ENCODE measurements around the gene C1orf141.
A peak's percentile ranks its signal among the peaks of the same experiment; 100 is the strongest.
"Not testable (repeated sequence)": the region's sequence is repeated elsewhere in the genome, so short reads cannot be mapped to it uniquely, and the experiment has no call there.

Gene C1orf141

DNA sequence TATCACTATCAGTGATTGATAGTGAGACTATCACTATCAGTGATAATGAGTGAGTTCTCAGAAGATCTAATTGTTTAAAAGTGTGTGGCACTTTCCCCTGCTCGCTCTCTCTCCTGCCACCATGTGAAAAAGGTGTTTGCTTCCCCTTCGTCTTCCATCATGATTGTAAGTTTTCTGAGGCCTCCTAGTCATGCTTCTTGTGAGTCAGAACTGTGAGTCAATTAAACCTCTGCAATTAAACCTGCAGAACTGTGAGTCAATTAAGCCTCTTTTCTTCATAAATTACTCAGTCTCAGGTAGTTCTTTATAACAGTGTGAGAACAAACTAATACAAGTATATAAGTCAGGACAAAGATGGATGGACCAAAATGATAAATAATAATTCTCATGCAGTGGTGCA is 24.5 kb upstream of the C1orf141 start:
- H3K4me3 ChIP-seq (ENCODE audit: low read length): no peak overlapping the region
- TF ChIP-seq, protein P1, sequence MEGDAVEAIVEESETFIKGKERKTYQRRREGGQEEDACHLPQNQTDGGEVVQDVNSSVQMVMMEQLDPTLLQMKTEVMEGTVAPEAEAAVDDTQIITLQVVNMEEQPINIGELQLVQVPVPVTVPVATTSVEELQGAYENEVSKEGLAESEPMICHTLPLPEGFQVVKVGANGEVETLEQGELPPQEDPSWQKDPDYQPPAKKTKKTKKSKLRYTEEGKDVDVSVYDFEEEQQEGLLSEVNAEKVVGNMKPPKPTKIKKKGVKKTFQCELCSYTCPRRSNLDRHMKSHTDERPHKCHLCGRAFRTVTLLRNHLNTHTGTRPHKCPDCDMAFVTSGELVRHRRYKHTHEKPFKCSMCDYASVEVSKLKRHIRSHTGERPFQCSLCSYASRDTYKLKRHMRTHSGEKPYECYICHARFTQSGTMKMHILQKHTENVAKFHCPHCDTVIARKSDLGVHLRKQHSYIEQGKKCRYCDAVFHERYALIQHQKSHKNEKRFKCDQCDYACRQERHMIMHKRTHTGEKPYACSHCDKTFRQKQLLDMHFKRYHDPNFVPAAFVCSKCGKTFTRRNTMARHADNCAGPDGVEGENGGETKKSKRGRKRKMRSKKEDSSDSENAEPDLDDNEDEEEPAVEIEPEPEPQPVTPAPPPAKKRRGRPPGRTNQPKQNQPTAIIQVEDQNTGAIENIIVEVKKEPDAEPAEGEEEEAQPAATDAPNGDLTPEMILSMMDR (IDR thresholded peaks at IDR 0.05; ENCODE audit: insufficient read depth, low read depth, low read length, missing control alignments): no peak
- peak; percentile 91 for DNase-seq (ENCODE audit: low read depth)

DNA sequence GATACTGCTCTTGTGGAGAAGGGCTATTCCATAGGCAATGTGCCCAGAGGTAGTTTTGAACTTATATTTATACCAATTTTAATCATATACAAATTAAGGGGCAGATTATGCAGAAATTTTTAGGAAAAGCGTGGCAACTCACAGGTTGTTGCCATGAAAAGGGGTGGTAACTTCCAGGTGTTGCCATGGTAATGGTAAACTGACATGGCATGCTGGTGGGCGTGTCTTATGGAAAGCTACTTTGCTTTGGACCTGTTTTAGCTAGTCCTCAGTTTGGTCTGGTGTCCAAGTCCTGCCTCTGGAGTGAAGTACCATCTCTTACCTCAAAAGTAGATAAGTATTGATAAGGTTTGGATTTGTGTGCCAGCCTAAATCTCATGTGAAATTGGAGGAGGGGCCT is 23.6 kb upstream of the C1orf141 start:
- no peak overlapping the region for H3K4me3 ChIP-seq (ENCODE audit: low read length)
- DNase-seq (ENCODE audit: low read depth): no peak
- TF ChIP-seq, protein P1 (IDR thresholded peaks at IDR 0.05; ENCODE audit: insufficient read depth, low read depth, low read length, missing control alignments): no peak

DNA sequence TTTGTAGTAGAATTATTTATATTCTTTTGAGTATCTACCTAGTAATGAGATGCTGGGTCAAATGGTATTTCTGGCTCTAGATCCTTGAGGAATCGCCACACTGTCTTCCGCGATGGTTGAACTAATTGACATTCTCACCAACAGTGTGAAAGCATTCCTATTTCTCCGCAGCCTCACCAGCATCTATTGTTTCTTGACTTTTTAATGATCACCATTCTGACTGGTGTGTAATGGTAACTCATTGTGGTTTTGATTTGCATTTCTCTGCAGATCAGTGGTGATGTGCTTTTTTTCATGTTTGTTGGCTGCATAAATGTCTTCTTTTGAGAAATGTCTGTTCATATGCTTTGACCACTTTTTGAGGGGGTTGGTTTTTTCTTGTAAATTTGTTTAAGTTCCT is 16.2 kb upstream of the C1orf141 start:
- DNase-seq (ENCODE audit: low read depth): no peak
- H3K4me3 ChIP-seq (ENCODE audit: low read length): no peak overlapping the region
- TF ChIP-seq, protein P1 (IDR thresholded peaks at IDR 0.05; ENCODE audit: insufficient read depth, low read depth, low read length, missing control alignments): no peak

DNA sequence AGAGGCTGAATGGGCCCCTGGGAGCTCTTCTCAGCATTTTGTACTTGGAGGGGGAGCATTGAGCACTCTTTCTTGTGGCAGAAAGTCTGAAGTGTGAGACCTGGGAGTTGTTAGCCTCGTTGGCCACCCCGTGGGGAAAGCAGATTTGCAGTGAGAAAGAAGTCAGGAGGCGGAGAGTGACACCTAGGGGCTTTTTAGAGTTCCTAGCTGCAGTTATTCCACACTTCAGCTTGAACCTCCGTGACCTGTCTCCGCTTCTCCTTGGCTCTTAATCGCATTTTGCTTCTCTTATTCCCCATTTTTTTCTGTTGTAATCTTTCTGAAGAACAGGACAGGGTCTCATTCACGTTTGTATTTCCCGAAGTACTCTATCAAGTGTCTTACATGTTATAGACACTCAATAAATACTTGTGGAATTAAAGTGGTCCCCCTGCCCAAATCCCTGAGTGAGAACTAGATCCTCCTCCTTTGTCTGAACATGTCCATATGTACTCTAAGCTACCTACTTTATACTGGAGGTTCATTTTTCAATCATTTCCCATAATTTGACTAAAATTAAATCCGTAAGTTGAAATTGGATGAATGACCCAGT is 14.5 kb upstream of the C1orf141 start:
- DNase-seq (ENCODE audit: low read depth): peak; percentile 87
- no peak overlapping the region for H3K4me3 ChIP-seq (ENCODE audit: low read length)
- TF ChIP-seq, protein P1 (IDR thresholded peaks at IDR 0.05; ENCODE audit: insufficient read depth, low read depth, low read length, missing control alignments): peak; percentile 91

DNA sequence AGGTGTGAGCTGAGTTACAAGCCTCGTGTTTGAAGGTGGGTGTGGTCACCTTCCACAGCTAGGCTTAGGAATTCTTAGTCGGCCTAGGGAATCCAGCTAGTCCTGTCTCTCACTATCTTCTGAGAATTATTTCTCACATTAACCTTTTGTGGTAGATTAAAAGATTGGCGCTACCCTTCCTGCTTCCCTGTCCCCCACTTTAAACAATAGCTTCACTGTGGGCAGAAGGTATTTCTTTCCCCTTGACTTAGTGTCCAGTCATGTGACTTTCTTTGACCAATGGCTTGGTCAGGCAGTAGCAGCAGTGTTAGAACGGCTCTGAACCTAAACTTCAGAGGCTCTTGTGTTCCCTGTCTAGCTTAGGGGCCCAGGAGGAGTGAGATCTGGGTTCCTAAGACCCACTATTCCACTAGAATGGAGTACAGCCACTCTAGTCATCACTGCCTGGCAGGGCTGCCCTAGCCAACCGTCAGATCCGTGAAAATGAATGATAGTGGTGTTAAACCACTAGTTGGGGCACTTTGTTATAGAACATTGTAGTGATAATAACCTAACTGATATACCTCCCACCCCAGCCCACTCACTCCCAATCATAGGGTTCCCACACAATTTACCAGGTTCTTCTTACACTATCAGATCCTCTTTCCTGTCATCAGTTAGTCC is 13.9 kb upstream of the C1orf141 start:
- TF ChIP-seq, protein P1 (IDR thresholded peaks at IDR 0.05; ENCODE audit: insufficient read depth, low read depth, low read length, missing control alignments): no peak
- no peak overlapping the region for H3K4me3 ChIP-seq (ENCODE audit: low read length)

DNA sequence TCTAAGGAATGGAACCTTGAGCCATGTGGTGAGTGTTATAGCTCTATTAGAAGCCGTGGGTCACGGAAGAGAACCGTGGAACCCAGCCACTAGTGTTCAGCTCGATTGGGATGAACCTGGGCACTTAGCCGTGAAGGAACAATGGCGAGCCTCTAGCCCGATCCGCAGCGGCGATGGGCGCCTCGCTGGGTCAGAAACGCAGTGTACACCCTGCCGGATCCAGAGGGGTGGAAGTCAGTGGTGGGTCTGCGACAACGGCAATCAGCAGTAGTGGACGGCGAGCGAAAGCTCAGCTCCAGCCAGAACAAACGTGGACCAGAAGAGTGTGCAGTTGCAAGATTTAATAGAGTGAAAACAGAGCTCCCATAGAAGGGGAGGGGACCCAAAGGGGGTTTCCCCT is 13.2 kb upstream of the C1orf141 start:
- DNase-seq (ENCODE audit: low read depth); H3K4me3 ChIP-seq (ENCODE audit: low read length): not testable (repeated sequence)

More for the DNA sequence above, 13.9 kb upstream of the C1orf141 start:
- DNase-seq (ENCODE audit: low read depth): peak; percentile 19

DNA sequence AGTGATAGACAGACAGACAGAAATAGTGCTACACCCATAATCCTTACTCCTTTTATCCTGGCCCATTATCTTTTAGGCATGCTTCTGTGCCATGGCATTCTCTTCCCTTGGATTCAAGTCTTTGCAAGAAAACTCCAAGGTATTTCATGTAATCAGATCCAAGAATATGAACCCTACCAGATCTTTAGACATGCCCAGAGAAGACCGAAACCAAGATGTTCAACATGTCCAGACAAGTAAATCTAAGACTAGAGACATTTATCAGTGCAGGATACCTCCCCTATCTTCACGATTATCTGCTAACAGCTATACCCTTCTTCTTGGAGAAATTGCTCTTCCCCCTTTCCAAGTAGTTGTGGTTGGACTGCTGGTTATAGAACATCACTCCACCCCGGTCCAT is 11.8 kb upstream of the C1orf141 start:
- DNase-seq (ENCODE audit: low read depth): peak; percentile 57
- TF ChIP-seq, protein P1 (IDR thresholded peaks at IDR 0.05; ENCODE audit: insufficient read depth, low read depth, low read length, missing control alignments): no peak
- H3K4me3 ChIP-seq (ENCODE audit: low read length): no peak overlapping the region

Data from epithelial cell of esophagus (primary cell).